Measurements from ENCODE around the gene TMEM271. TPM values are rescaled to one million over a fixed set of nuclear protein-coding genes. Genes with fewer than 3 reads are reported as not detected.

The TMEM271 gene
- total and polyA plus RNA-seq, 2 donors = 0.02 to 0.05 TPM

DNA sequence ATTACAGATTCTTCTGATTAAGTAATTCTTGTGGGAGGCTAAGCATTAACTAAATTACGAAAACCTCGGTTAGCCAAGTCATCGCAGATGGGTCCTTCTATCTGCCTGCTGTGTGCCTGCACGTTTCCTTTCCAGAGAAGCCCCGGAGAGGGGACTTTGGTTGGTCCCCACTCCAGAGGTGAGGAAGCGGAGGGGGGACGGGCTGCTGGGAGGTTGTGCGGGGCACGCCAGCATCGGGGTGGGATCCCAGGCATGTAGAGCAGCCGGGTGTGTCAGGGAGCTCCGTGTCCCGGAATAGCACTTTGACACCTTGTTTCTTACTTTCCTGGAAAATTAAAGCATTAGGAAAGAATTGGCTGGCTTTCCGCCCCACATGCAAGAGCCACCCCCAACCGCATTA is 50.4 kb downstream of the TMEM271 start:
- WGBS = over 99% methylated on average over 15 of the region's 15 CpGs
- peaks cover 53 to 71% of the 10 kb centered on the region in 2 donors for H3K36me3 ChIP-seq (ENCODE audit: control insufficient read depth in 2 of 2, insufficient read depth in 2 of 2, low read length in 1 of 2)
- H3K4me3 ChIP-seq (ENCODE audit: low read length in 2 of 2) = no peak overlapping the region
- DNase-seq (ENCODE audit: low read depth in 6 of 9, low spot score in 9 of 9) = no peak
- H3K4me1 ChIP-seq (ENCODE audit: control insufficient read depth in 2 of 2, insufficient read depth in 2 of 2, low read length in 2 of 2) = no peaks in the 10 kb centered on the region
- H3K27ac ChIP-seq (ENCODE audit: low read depth in 1 of 2, low read length in 1 of 2) = no peak overlapping the region
- no peaks in the 10 kb centered on the region for H3K27me3 ChIP-seq (ENCODE audit: control insufficient read depth in 2 of 2, insufficient read depth in 1 of 2, low read length in 1 of 2)
- no peaks in the 10 kb centered on the region for H3K9me3 ChIP-seq (ENCODE audit: control insufficient read depth in 2 of 2, insufficient read depth in 1 of 2, low read length in 1 of 2)

- no peaks in the 10 kb centered on the region for H3K27me3 ChIP-seq (ENCODE audit: control insufficient read depth in 2 of 2, insufficient read depth in 1 of 2, low read length in 1 of 2)
- H3K9me3 ChIP-seq (ENCODE audit: control insufficient read depth in 2 of 2, insufficient read depth in 1 of 2, low read length in 1 of 2) = no peaks in the 10 kb centered on the region
- H3K4me3 ChIP-seq (ENCODE audit: low read length in 2 of 2) = no peak overlapping the region
- H3K36me3 ChIP-seq (ENCODE audit: control insufficient read depth in 2 of 2, insufficient read depth in 2 of 2, low read length in 1 of 2) = peaks cover 51 to 68% of the 10 kb centered on the region in 2 donors
- WGBS = 98% methylated on average over 15 of the region's 15 CpGs
- H3K4me1 ChIP-seq (ENCODE audit: control insufficient read depth in 2 of 2, insufficient read depth in 2 of 2, low read length in 2 of 2) = no peaks in the 10 kb centered on the region
- H3K27ac ChIP-seq (ENCODE audit: low read depth in 1 of 2, low read length in 1 of 2) = no peak overlapping the region
- no peak for DNase-seq (ENCODE audit: low read depth in 6 of 9, low spot score in 9 of 9)
Observed at GRCh38 chr4:524196-524595, 51.9 kb downstream of the TMEM271 start.

Other genes starting within 250 kb of the TMEM271 start
- 33.0 TPM for gene ZNF141, start 238.5 kb downstream of the TMEM271 start, total RNA-seq
- 10.1 TPM for gene ZNF141, start 238.5 kb downstream of the TMEM271 start, polyA plus RNA-seq
- 25.6 TPM for gene ZNF721, start 77.1 kb downstream of the TMEM271 start, total RNA-seq
- gene ZNF721, start 77.1 kb downstream of the TMEM271 start, polyA plus RNA-seq = 19.3 TPM
- 24.8 TPM for gene PIGG, start 77.1 kb downstream of the TMEM271 start, total RNA-seq
- 89.2 TPM for gene PIGG, start 77.1 kb downstream of the TMEM271 start, polyA plus RNA-seq
- gene PDE6B, start 49.3 kb upstream of the TMEM271 start, total RNA-seq = 22.5 TPM
- 7.7 TPM for gene PDE6B, start 49.3 kb upstream of the TMEM271 start, polyA plus RNA-seq
- 602 TPM for gene ATP5ME, start 98.0 kb upstream of the TMEM271 start, total RNA-seq
- gene ATP5ME, start 98.0 kb upstream of the TMEM271 start, polyA plus RNA-seq = 492 TPM
- gene MYL5, start 98.2 kb upstream of the TMEM271 start, total RNA-seq = 34.1 TPM
- 32.9 TPM for gene MYL5, start 98.2 kb upstream of the TMEM271 start, polyA plus RNA-seq
- gene SLC49A3, start 112.9 kb upstream of the TMEM271 start, total RNA-seq = 1.2 TPM
- 4.8 TPM for gene SLC49A3, start 112.9 kb upstream of the TMEM271 start, polyA plus RNA-seq
- 30.6 TPM for gene PCGF3, start 129.5 kb upstream of the TMEM271 start, total RNA-seq
- 93.4 TPM for gene PCGF3, start 129.5 kb upstream of the TMEM271 start, polyA plus RNA-seq
- 3.5 TPM for gene CPLX1, start 249.8 kb upstream of the TMEM271 start, total RNA-seq
- gene CPLX1, start 249.8 kb upstream of the TMEM271 start, polyA plus RNA-seq = 7.9 TPM

All from thymus (tissue), 11 donors.